ENCODE measurements around the gene PARVG.
A peak's percentile ranks its signal among the peaks of the same experiment; 100 is the strongest.

The PARVG gene

DNA sequence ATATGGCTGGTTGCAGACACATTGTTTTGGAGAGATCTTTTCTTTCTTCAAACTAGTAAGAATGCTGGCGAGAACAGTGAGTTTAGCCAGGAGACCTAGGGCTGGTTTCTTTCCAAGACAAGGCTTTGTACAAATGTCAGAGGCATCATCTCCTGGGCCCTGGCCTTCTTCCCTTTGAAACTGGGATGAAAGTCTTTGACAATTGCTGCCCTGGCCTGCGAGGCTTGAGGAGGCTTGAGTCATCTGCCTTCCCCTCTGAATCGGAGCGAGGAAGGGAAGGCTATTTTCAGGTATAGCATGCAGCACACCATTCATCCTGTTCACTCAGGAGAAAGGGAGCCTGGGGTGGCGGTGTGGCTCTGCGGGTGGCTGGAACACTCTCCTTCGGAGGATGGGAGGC, 21.5 kb upstream of the PARVG start:
- no peak overlapping the region for H3K9ac ChIP-seq (ENCODE audit: low read length)
- H3K4me3 ChIP-seq (ENCODE audit: low read length): no peak overlapping the region
- peaks cover 22% of the 10 kb centered on the region for H3K4me1 ChIP-seq (ENCODE audit: control insufficient read depth, insufficient read depth, low read length)
- peak overlapping the region; percentile 86 for H3K27ac ChIP-seq (ENCODE audit: low read depth, low read length)
- H3K27me3 ChIP-seq (ENCODE audit: control insufficient read depth, insufficient read depth, low read length): no peaks in the 10 kb centered on the region
- no peaks in the 10 kb centered on the region for H3K36me3 ChIP-seq (ENCODE audit: control insufficient read depth, insufficient read depth, low read length)

DNA sequence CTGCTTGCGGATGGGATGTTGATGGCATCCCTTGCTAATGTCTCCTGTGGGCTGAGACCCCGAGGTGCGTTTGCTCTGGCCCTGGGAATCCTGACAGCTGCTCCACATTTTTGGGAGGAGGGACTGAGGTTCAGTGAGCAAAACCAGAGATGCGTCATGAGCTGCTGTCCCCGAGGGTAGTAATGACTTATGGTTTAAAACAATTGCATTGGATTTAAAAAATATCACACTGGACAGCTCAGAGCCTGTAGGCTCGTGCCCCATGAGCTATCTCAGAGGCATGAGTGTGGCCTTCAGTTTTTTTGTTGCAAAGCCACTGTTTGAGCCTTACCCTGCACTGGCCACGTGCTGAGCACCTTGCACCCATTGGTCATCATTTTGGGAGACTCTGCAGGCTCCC, 20.9 kb upstream of the PARVG start:
- H3K4me3 ChIP-seq (ENCODE audit: low read length): no peak overlapping the region
- H3K4me1 ChIP-seq (ENCODE audit: control insufficient read depth, insufficient read depth, low read length): peaks cover 22% of the 10 kb centered on the region
- no peaks in the 10 kb centered on the region for H3K36me3 ChIP-seq (ENCODE audit: control insufficient read depth, insufficient read depth, low read length)
- H3K27ac ChIP-seq (ENCODE audit: low read depth, low read length): peak overlapping the region; percentile 86
- H3K9ac ChIP-seq (ENCODE audit: low read length): no peak overlapping the region
- H3K27me3 ChIP-seq (ENCODE audit: control insufficient read depth, insufficient read depth, low read length): no peaks in the 10 kb centered on the region

DNA sequence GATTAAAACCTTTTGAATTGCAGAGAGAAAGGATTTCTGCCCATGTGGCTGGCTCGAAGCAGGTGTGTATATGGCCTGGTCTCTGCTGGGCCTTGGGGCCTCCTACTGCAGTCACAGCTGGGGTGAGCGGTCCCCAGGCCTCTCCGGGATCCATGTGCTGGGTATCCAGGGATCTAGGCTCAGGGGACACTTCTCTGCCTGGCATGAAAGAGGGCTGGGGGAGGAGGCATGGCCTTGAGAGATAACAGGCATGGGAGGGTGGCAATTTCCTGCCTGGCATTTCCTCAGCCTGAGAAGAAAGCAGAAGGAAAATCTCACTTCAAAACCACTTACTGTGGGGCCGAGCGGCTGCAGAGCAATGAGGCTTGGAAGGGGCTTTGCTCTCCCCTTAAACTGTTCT, 20.3 kb upstream of the PARVG start:
- Histone ChIP-seq H3K27me3 (ENCODE audit: control insufficient read depth, insufficient read depth, low read length) (no peaks in the 10 kb centered on the region), H3K27ac (ENCODE audit: low read depth, low read length) (no peak overlapping the region), H3K4me1 (ENCODE audit: control insufficient read depth, insufficient read depth, low read length) (peaks cover 22% of the 10 kb centered on the region), H3K9ac (ENCODE audit: low read length) (no peak overlapping the region), H3K36me3 (ENCODE audit: control insufficient read depth, insufficient read depth, low read length) (no peaks in the 10 kb centered on the region), H3K4me3 (ENCODE audit: low read length) (no peak overlapping the region)

DNA sequence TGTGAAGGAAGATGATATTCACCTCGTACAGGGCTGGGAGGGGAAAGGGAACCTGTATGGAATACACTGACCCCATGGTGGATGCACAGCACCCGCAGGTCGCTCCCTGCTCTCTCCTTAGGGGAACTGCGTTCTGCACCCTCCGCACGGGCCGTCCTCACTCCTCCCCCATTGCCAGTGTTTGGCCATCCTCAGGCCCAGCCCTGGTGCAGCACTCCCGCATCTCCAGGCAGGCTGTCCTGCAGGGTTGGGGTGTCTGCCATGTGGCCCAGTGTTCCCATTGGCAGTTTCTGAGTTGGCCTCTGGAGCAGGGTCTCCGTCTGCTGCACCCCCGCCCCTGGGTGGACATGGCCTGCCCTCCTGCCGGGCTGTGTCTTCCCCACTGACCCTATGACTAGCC, 19.1 kb upstream of the PARVG start:
- H3K4me1 ChIP-seq (ENCODE audit: control insufficient read depth, insufficient read depth, low read length): peaks cover 22% of the 10 kb centered on the region
- H3K36me3 ChIP-seq (ENCODE audit: control insufficient read depth, insufficient read depth, low read length): no peaks in the 10 kb centered on the region
- no peak overlapping the region for H3K27ac ChIP-seq (ENCODE audit: low read depth, low read length)
- H3K9ac ChIP-seq (ENCODE audit: low read length): no peak overlapping the region
- no peak overlapping the region for H3K4me3 ChIP-seq (ENCODE audit: low read length)
- no peaks in the 10 kb centered on the region for H3K27me3 ChIP-seq (ENCODE audit: control insufficient read depth, insufficient read depth, low read length)

DNA sequence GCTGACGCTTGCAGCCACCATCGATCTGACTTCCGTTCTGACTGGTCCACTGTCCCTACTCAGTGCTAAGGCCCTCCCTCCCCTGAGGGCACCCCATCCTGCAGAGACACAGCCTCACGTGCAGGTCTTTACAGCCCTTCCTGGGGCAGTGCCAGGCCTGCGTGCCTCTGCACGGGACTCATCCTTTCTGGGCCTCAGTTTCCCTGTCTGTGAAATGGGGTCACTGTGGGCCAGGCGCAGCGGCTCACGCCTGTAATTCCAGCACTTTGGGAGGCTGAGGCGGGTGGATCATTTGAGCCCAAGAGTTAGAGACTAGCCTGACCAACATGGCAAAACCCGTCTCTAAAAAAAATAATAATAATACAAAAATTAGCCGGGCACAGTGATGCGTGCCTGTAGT, 17.8 kb upstream of the PARVG start:
- Histone ChIP-seq H3K9ac (ENCODE audit: low read length) (no peak overlapping the region), H3K36me3 (ENCODE audit: control insufficient read depth, insufficient read depth, low read length) (no peaks in the 10 kb centered on the region), H3K27me3 (ENCODE audit: control insufficient read depth, insufficient read depth, low read length) (no peaks in the 10 kb centered on the region), H3K4me3 (ENCODE audit: low read length) (no peak overlapping the region), H3K27ac (ENCODE audit: low read depth, low read length) (no peak overlapping the region), H3K4me1 (ENCODE audit: control insufficient read depth, insufficient read depth, low read length) (peaks cover 21% of the 10 kb centered on the region)

DNA sequence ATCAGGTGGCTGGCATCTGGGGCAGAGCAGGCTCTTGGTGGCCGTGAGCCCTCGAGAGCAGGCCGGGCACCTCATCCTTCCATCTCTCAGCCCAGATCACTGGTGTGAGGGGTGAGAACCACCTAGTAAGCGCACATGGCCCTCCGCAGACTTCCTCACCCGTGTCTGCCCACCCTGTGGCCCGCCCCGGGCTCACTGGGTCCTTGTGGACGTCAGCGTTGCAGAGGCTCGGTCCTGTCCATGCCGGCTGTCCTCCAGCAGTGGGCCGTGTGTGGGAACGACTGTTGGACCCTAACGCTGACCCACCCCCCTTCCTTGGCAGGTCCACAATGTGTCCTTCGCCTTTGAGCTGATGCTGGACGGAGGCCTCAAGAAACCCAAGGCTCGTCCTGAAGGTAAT, 17.2 kb upstream of the PARVG start:
- Histone ChIP-seq H3K27me3 (ENCODE audit: control insufficient read depth, insufficient read depth, low read length) (no peaks in the 10 kb centered on the region), H3K4me3 (ENCODE audit: low read length) (no peak overlapping the region), H3K36me3 (ENCODE audit: control insufficient read depth, insufficient read depth, low read length) (no peaks in the 10 kb centered on the region), H3K9ac (ENCODE audit: low read length) (no peak overlapping the region), H3K4me1 (ENCODE audit: control insufficient read depth, insufficient read depth, low read length) (peaks cover 16% of the 10 kb centered on the region), H3K27ac (ENCODE audit: low read depth, low read length) (no peak overlapping the region)

DNA sequence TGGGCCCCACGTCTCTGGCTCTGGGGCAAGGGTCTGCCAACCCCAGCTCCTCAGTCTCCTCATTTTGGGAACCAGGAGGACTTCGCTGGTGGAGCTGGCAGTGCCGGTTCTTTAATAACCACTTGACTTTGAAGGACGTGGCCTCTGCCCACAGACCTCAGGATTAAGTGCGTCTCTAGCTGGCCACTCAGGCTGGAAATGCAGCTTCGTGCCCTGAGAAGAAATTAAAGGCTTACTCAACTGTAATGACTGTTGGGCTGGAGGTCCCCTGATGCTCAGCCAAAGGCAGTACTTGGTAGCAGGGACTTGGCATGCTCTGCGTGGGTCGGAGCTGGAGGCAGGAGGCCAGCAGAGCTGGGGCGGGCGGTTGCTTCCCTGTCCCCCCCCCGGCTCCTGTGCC, 16.7 kb upstream of the PARVG start:
- H3K4me3 ChIP-seq (ENCODE audit: low read length): no peak overlapping the region
- no peak overlapping the region for H3K9ac ChIP-seq (ENCODE audit: low read length)
- no peaks in the 10 kb centered on the region for H3K27me3 ChIP-seq (ENCODE audit: control insufficient read depth, insufficient read depth, low read length)
- no peaks in the 10 kb centered on the region for H3K36me3 ChIP-seq (ENCODE audit: control insufficient read depth, insufficient read depth, low read length)
- H3K4me1 ChIP-seq (ENCODE audit: control insufficient read depth, insufficient read depth, low read length): peaks cover 12% of the 10 kb centered on the region
- H3K27ac ChIP-seq (ENCODE audit: low read depth, low read length): no peak overlapping the region

DNA sequence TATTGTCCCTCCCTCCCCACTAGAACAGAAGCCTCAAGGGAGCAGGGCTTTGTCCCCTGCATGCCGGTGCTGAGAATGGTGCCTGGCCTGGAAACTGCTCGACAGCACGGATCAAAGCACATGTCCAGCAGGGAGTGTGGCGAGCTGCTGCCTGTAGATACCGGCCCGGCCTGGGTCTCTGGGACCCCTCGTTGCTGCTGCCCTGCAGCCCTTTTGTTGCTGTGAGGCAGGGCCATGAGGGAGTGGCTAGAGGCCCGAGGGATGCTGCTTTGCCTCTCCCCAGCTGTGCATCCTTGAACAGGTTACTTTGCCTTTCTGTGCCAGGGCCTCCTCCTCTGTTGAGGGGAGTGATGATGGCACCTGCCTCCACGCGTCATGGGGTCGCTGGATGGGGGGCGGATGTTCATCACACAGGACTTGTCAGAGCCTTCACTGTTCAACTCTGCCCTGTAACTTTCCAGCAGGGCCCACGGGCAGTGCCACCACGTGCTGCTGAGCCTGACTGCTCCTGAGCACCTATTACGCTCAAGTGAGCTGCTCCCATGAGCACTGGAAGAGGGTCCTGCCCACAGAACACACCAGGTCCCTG, 15.3 kb upstream of the PARVG start:
- H3K36me3 ChIP-seq (ENCODE audit: control insufficient read depth, insufficient read depth, low read length): no peaks in the 10 kb centered on the region
- peaks cover 3% of the 10 kb centered on the region for H3K4me1 ChIP-seq (ENCODE audit: control insufficient read depth, insufficient read depth, low read length)
- no peak overlapping the region for H3K9ac ChIP-seq (ENCODE audit: low read length)
- H3K27ac ChIP-seq (ENCODE audit: low read depth, low read length): no peak overlapping the region
- no peaks in the 10 kb centered on the region for H3K27me3 ChIP-seq (ENCODE audit: control insufficient read depth, insufficient read depth, low read length)
- H3K4me3 ChIP-seq (ENCODE audit: low read length): no peak overlapping the region

DNA sequence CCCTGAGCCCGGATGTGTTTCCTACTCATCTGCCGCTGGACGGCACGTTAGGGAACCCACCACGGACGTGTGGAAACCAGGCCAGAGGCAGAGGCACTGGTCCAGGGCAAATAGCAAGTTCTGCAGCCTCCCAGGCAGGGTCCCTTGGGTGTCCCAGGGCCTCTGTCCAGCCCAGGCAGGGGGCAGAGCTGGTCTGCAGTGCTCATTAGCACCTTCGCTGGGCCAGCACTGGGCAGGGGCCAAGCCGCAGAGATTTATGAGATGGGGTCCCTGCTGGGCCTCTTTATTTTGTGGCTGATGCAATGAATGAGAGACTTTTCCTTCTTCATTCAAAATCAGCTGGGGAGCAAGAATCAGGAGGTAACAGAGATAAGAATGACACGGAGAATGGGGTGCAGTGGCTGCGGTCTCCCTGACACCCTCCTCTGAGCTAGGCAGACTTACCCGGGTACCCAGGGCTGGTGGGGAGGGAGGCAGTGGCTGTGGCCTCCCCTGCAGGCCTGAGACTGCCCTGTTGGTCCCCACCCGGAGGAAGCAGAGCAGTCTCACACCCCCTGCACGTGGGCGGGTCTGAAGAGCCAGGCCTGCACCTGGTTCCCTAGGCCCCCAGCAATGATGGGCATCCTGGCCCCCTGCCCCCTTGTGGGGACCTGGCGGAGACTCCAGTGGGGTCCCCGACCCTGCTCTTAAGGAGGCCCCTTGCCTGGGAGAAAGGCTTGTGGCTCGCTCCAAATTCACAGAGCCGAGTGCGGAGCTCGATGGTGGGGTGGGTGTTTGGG, 14.0 kb upstream of the PARVG start:
- no peak overlapping the region for H3K27ac ChIP-seq (ENCODE audit: low read depth, low read length)

DNA sequence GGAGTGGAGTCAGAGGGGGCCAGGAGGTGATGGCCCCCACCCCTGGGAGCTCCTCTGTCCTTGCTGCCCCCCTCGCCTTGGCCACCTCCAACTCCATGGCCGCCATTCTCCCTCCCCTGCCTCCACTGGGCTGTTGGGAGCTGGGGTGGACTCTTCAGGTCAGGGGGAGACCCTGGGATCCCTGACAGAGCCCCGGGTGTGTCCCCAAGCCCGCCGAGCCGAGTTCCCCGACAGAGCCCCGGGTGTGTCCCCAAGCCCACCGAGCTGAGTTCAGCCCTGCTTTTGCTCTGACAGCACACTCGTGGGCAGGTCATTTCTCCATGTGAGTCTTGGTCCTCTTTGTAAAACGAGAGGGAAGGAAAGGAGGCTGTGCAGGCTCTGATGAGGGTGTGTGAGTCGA, 13.2 kb upstream of the PARVG start:
- H3K4me3 ChIP-seq (ENCODE audit: low read length): no peak overlapping the region
- H3K27me3 ChIP-seq (ENCODE audit: control insufficient read depth, insufficient read depth, low read length): no peaks in the 10 kb centered on the region
- no peak overlapping the region for H3K27ac ChIP-seq (ENCODE audit: low read depth, low read length)
- no peak overlapping the region for H3K9ac ChIP-seq (ENCODE audit: low read length)
- H3K4me1 ChIP-seq (ENCODE audit: control insufficient read depth, insufficient read depth, low read length): peaks cover 2% of the 10 kb centered on the region
- H3K36me3 ChIP-seq (ENCODE audit: control insufficient read depth, insufficient read depth, low read length): no peaks in the 10 kb centered on the region

More for the DNA sequence above, 14.0 kb upstream of the PARVG start:
- no peaks in the 10 kb centered on the region for H3K36me3 ChIP-seq (ENCODE audit: control insufficient read depth, insufficient read depth, low read length)
- H3K4me1 ChIP-seq (ENCODE audit: control insufficient read depth, insufficient read depth, low read length): peaks cover 2% of the 10 kb centered on the region
- no peak overlapping the region for H3K4me3 ChIP-seq (ENCODE audit: low read length)
- no peaks in the 10 kb centered on the region for H3K27me3 ChIP-seq (ENCODE audit: control insufficient read depth, insufficient read depth, low read length)
- no peak overlapping the region for H3K9ac ChIP-seq (ENCODE audit: low read length)

DNA sequence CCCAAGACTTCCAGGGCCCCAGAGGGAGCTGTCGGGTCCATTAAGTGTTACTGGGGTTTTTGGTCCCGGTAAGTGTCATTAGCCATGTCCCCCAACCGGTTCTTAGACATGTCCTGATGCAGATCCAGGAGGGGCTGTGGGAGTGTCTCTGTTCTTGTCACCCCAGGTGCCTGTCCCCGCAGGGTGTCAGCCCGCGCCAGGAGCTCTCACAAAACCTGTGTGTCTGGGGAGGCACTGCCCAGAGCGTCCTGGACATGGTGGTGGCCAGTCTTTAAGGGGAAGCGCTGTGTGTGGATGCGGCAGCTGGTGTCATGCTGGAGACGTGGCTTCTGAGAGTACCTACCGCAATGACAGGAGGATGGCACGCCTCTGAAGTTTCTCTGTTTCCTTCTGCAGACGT, 12.5 kb upstream of the PARVG start:
- Histone ChIP-seq H3K9ac (ENCODE audit: low read length) (no peak overlapping the region), H3K4me3 (ENCODE audit: low read length) (no peak overlapping the region), H3K4me1 (ENCODE audit: control insufficient read depth, insufficient read depth, low read length) (peaks cover 2% of the 10 kb centered on the region), H3K27me3 (ENCODE audit: control insufficient read depth, insufficient read depth, low read length) (no peaks in the 10 kb centered on the region), H3K36me3 (ENCODE audit: control insufficient read depth, insufficient read depth, low read length) (no peaks in the 10 kb centered on the region), H3K27ac (ENCODE audit: low read depth, low read length) (no peak overlapping the region)

DNA sequence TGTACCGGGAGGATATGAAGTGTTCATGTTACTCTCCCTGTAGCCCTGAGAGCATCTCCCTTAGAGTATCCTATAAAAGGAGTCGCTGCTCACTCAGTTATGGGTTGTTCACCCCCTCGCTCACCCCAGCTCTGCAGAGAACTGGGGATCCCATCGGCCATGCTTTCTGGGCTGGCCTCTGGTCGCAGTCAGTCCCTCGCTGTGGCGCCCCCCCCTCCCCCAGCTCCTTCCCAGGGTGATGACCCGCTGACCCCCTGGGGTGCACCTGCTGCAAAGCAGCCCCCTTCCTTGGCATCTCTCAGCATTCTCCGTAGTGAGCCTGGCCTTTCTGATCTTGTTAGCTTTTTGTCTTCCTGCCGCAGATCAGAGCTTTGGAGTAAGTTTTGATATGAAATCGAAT, 10.3 kb upstream of the PARVG start:
- no peak overlapping the region for H3K27ac ChIP-seq (ENCODE audit: low read depth, low read length)
- no peaks in the 10 kb centered on the region for H3K27me3 ChIP-seq (ENCODE audit: control insufficient read depth, insufficient read depth, low read length)
- H3K4me3 ChIP-seq (ENCODE audit: low read length): no peak overlapping the region
- H3K36me3 ChIP-seq (ENCODE audit: control insufficient read depth, insufficient read depth, low read length): no peaks in the 10 kb centered on the region
- H3K4me1 ChIP-seq (ENCODE audit: control insufficient read depth, insufficient read depth, low read length): no peaks in the 10 kb centered on the region
- H3K9ac ChIP-seq (ENCODE audit: low read length): no peak overlapping the region

DNA sequence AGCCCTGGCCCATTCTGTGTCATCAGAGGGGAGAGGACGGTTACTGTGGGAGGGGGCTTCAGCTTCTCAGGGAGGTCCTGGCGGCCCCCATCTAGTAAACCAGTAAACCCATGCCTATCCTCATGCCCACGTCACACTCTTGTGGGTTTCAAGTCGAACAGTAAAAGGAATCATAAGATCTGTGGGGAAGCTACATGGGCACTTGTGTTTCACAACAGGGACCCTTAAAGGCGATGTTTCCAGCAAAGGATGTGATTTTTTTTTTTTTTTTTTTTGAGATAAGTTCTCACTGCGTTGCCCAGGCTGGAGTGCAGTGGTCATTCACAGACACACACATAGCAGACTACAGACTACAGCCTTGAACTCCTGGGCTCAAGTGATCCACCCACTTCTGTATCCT, 9.2 kb upstream of the PARVG start:
- no peak overlapping the region for H3K4me3 ChIP-seq (ENCODE audit: low read length)
- H3K9ac ChIP-seq (ENCODE audit: low read length): no peak overlapping the region
- H3K4me1 ChIP-seq (ENCODE audit: control insufficient read depth, insufficient read depth, low read length): no peaks in the 10 kb centered on the region
- no peaks in the 10 kb centered on the region for H3K36me3 ChIP-seq (ENCODE audit: control insufficient read depth, insufficient read depth, low read length)
- H3K27me3 ChIP-seq (ENCODE audit: control insufficient read depth, insufficient read depth, low read length): no peaks in the 10 kb centered on the region
- no peak overlapping the region for H3K27ac ChIP-seq (ENCODE audit: low read depth, low read length)

Data from rectal smooth muscle tissue (tissue), 1 donor.